Chondrocyte (in vitro differentiated cells): Measurements from ENCODE around the gene RGMA. TPM values are rescaled to one million over a fixed set of nuclear protein-coding genes. Genes with fewer than 3 reads are reported as not detected.

Experiments
- DNase-seq: peaks from one replicate; pipeline ENCODE4 v3.0.0; 2021; ENCODE audit warnings: mixed read lengths, low spot score
- H3K27ac Mint-ChIP-seq: one replicate; pipeline ENCODE4 v1.8.0; 2021; ENCODE audit warnings: mild to moderate bottlenecking, moderate library complexity, mixed read lengths; ENCODE audit not compliant: unreplicated experiment
- H3K27me3 Mint-ChIP-seq: 2 replicates; pipeline ENCODE4 v1.8.0; 2021; ENCODE audit warnings: low read depth, mixed read lengths
- H3K36me3 Mint-ChIP-seq: 2 replicates; pipeline ENCODE4 v1.8.0; 2021; ENCODE audit warnings: low read depth, mixed read lengths
- H3K4me1 Mint-ChIP-seq: 2 replicates; pipeline ENCODE4 v1.8.0; 2021; ENCODE audit warnings: low read depth, mild to moderate bottlenecking, mixed read lengths
- H3K4me3 Mint-ChIP-seq: one replicate; pipeline ENCODE4 v1.8.0; 2021; ENCODE audit warnings: mild to moderate bottlenecking, moderate library complexity, mixed read lengths; ENCODE audit not compliant: unreplicated experiment
- H3K9me3 Mint-ChIP-seq: 2 replicates; pipeline ENCODE4 v1.8.0; 2021; ENCODE audit warnings: low read depth, mixed read lengths
- total RNA-seq: library from RNA; stranded (reverse); gene quantifications from 3 replicates; pipeline ENCODE4 v1.2.1, GENCODE V29; 2021
- TF ChIP-seq, protein P1 (sequence below): fragments of 200-600 bp; sonication (generic); IDR thresholded peaks from 2 replicates; pipeline ENCODE4 v1.5.0; 2021; ENCODE audit warnings: antibody characterized with exemption, mild to moderate bottlenecking, moderate library complexity

The RGMA gene
- total RNA-seq, 1 donor from 2014 or later, result 13.0 TPM

DNA sequence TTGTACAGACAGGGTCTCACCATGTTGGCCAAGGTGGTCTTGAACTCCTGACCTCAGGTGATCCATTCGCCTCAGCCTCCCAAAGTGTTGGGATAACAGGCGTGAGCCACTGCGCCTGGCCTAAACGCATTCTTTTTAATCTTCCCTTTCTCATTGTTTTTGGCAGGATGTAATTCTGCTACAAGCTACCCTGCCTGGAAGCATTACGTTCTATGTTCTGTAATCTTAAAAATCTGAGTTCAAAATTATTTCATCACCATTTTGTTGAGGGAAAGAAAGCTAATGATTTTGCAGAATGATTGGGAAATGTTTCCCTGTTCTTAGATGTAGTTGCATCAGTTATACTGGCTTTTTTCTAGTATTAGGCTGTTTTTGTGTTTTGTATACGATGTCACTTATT lies 71.5 kb downstream of the RGMA start:
- H3K9me3 Mint-ChIP-seq, result no peaks in the 10 kb centered on the region
- no peak for DNase-seq

DNA sequence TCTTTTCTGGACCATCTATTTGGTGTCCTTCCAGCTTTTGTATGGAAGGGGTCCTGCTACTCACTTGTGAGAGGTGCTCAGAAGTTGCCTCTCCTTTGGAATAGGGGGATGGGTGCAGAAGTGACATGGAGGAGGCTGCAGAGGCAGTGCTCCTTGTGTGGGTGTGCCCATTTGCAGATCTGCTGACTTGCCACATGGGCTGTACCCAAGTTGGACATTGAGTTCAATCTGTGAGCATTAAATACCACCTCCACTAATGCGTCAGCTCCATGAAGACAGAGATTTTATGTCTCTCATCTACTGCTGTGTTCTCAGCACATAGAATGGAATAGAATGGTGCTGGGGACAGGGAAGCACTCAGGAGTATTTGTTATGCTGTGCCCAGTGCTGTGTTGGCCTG lies 76.2 kb downstream of the RGMA start:
- DNase-seq, result no peak
- TF ChIP-seq, protein P1, sequence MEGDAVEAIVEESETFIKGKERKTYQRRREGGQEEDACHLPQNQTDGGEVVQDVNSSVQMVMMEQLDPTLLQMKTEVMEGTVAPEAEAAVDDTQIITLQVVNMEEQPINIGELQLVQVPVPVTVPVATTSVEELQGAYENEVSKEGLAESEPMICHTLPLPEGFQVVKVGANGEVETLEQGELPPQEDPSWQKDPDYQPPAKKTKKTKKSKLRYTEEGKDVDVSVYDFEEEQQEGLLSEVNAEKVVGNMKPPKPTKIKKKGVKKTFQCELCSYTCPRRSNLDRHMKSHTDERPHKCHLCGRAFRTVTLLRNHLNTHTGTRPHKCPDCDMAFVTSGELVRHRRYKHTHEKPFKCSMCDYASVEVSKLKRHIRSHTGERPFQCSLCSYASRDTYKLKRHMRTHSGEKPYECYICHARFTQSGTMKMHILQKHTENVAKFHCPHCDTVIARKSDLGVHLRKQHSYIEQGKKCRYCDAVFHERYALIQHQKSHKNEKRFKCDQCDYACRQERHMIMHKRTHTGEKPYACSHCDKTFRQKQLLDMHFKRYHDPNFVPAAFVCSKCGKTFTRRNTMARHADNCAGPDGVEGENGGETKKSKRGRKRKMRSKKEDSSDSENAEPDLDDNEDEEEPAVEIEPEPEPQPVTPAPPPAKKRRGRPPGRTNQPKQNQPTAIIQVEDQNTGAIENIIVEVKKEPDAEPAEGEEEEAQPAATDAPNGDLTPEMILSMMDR, result no peak
- H3K4me1 Mint-ChIP-seq, result peaks cover 1% of the 10 kb centered on the region
- H3K27ac Mint-ChIP-seq, result no peak overlapping the region
- H3K4me3 Mint-ChIP-seq, result no peak overlapping the region
- peaks cover 65% of the 10 kb centered on the region for H3K36me3 Mint-ChIP-seq
- H3K9me3 Mint-ChIP-seq, result no peaks in the 10 kb centered on the region
- no peaks in the 10 kb centered on the region for H3K27me3 Mint-ChIP-seq

More for the DNA sequence above, 71.5 kb downstream of the RGMA start:
- peaks cover 79% of the 10 kb centered on the region for H3K36me3 Mint-ChIP-seq
- H3K4me1 Mint-ChIP-seq, result peaks cover 4% of the 10 kb centered on the region
- H3K27me3 Mint-ChIP-seq, result no peaks in the 10 kb centered on the region
- TF ChIP-seq, protein P1, result no peak
- no peak overlapping the region for H3K4me3 Mint-ChIP-seq
- H3K27ac Mint-ChIP-seq, result no peak overlapping the region

DNA sequence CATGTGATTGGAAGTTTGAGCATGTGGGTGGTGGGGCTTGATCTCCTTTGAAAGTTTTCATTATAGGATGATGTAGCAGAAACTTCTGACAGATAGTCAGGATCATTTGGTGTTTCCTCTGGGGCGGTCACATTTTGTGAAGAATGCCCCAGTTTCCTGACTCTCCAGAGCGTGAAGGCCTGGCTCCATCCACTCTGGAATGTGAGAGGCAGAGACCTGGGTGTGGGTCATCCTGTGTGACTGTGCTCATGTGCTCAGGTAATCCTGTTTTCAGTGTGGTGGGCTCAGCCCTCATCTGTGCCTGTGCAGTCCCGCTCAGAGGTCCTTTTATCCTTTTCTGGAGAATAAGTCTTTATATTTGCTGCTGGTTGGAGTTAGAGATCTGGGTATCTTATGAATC lies 81.0 kb downstream of the RGMA start:
- Mint-ChIP-seq H3K4me1 (peaks cover 16% of the 10 kb centered on the region), H3K9me3 (no peaks in the 10 kb centered on the region), H3K27ac (peak overlapping the region; percentile 3), H3K4me3 (no peak overlapping the region), H3K27me3 (no peaks in the 10 kb centered on the region), H3K36me3 (peaks cover 51% of the 10 kb centered on the region)
- TF ChIP-seq, protein P1, result no peak
- DNase-seq, result no peak

DNA sequence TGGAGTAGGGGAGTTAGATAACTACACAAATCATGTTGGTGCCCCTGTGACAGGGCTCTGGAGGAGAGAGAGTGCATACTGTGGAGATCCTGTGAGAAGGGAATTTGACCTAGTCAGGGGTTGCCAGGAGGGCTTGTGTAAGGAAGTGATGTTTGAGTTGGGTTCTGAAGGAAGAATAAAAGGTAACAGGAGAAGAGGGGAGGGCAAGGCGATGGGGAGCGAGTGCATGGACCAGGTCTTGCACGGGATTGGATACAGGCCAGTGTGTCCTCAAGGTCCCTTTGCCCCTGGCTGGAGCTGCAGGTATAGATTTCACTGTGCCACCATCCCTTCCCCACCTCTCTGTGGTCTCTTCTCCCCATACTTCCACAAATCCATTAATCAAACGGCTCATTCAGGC lies 83.9 kb downstream of the RGMA start:
- H3K4me3 Mint-ChIP-seq, result no peak overlapping the region
- no peaks in the 10 kb centered on the region for H3K27me3 Mint-ChIP-seq
- TF ChIP-seq, protein P1, result no peak
- peaks cover 16% of the 10 kb centered on the region for H3K4me1 Mint-ChIP-seq
- H3K27ac Mint-ChIP-seq, result peak overlapping the region; percentile 68
- peaks cover 54% of the 10 kb centered on the region for H3K36me3 Mint-ChIP-seq
- DNase-seq, result no peak
- no peaks in the 10 kb centered on the region for H3K9me3 Mint-ChIP-seq

DNA sequence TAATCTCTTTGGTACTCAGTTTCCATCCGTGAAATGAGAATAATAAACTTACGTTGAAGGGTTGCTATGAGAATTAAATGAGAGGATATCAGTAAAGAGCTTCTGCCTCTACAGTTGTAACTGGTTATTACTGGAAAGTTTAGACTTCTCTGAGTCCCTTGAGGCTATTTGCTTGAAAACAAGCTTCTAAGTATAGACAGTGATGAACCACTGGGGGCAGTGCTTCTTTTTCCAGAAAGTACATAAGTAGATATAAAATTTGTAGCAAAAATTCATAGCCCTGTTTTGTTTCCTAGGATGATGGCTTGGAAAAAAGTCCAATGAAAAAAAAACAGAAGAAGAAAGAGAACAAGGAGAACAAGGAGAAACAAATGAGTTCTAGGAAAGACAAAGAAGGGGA lies 87.1 kb downstream of the RGMA start:
- TF ChIP-seq, protein P1, result peak; percentile 61
- H3K4me1 Mint-ChIP-seq, result peaks cover 14% of the 10 kb centered on the region
- H3K4me3 Mint-ChIP-seq, result no peak overlapping the region
- DNase-seq, result no peak
- H3K9me3 Mint-ChIP-seq, result no peaks in the 10 kb centered on the region
- peaks cover 60% of the 10 kb centered on the region for H3K36me3 Mint-ChIP-seq
- no peaks in the 10 kb centered on the region for H3K27me3 Mint-ChIP-seq
- peak overlapping the region; percentile 8 for H3K27ac Mint-ChIP-seq
